HEK293 (cell line): Measurements from ENCODE around the gene AATF.

Experiments used
- CTCF ChIA-PET: fragments of 350-600 bp; formaldehyde crosslinking; extraction: SDS; loops from one replicate; lab custom pipeline; 2021; ENCODE audit warnings: antibody characterized with exemption; lab: Yijun Ruan, JAX
- POLR2A ChIA-PET: fragments of 300-600 bp; formaldehyde crosslinking; extraction: SDS; loops from one replicate; lab custom pipeline; 2020; ENCODE audit warnings: antibody characterized with exemption, inconsistent platforms; lab: Yijun Ruan, JAX
- H3K27ac ChIP-seq: fragments of 200-500 bp; sonication (Bioruptor generic); 2 replicates; pipeline ENCODE4 v1.5.1; 2014; ENCODE audit warnings: low read depth, low read length, control low read depth, inconsistent platforms; ENCODE audit errors: extremely low read depth
- H3K36me3 ChIP-seq, 2 experiments: fragments of 200-500 bp in 1 of 2; sonication (Bioruptor generic) in 1 of 2; 1 replicate in 1 of 2; 2 replicates in 1 of 2; pipeline ENCODE4 v1.5.1; 2014 to 2017; ENCODE audit warnings: inconsistent platforms in 2 of 2, low read length in 2 of 2; ENCODE audit not compliant: control insufficient read depth in 2 of 2, insufficient read depth in 1 of 2
- H3K4me1 ChIP-seq: fragments of 200-500 bp; sonication (Bioruptor generic); 2 replicates; pipeline ENCODE4 v1.5.1; 2014; ENCODE audit warnings: mild to moderate bottlenecking, low read length, inconsistent platforms; ENCODE audit not compliant: control insufficient read depth, insufficient read depth
- H3K4me3 ChIP-seq: 2 replicates; pipeline ENCODE4 v1.5.1; 2011; ENCODE audit warnings: low read depth, mild to moderate bottlenecking, control low read depth, low read length, moderate library complexity
- H3K9me3 ChIP-seq: fragments of 200-500 bp; sonication (Bioruptor generic); 2 replicates; pipeline ENCODE4 v1.5.1; 2014; ENCODE audit warnings: low read depth, low read length, inconsistent platforms; ENCODE audit not compliant: control insufficient read depth, insufficient read depth
- HOXD13 ChIP-seq: sonication (generic); formaldehyde crosslinking; IDR thresholded peaks from 2 replicates; pipeline ENCODE4 v1.8.0; 2022; ENCODE audit warnings: missing genetic modification reagents, borderline replicate concordance
- OVOL3 ChIP-seq: fragments of 450-650 bp; formaldehyde crosslinking; IDR thresholded peaks from 2 replicates; pipeline ENCODE4 v1.5.1; 2016; ENCODE audit warnings: missing biosample characterization, missing genetic modification characterization
- PRDM4 ChIP-seq: fragments of 450-650 bp; formaldehyde crosslinking; IDR thresholded peaks from 2 replicates; pipeline ENCODE4 v1.5.1; 2017; ENCODE audit warnings: missing biosample characterization, missing genetic modification characterization
- REPIN1 ChIP-seq: fragments of 450-650 bp; formaldehyde crosslinking; IDR thresholded peaks from 2 replicates; pipeline ENCODE4 v1.5.1; 2017; ENCODE audit warnings: missing biosample characterization, missing genetic modification characterization, low read depth
- SCRT1 ChIP-seq: fragments of 450-650 bp; formaldehyde crosslinking; IDR thresholded peaks from 2 replicates; pipeline ENCODE4 v1.5.1; 2016; ENCODE audit warnings: missing biosample characterization, missing genetic modification characterization, borderline replicate concordance
- SCRT2 ChIP-seq: fragments of 450-650 bp; formaldehyde crosslinking; IDR thresholded peaks from 2 replicates; pipeline ENCODE4 v1.5.1; 2016; ENCODE audit warnings: missing biosample characterization, missing genetic modification characterization
- TRIM28 ChIP-seq: IDR thresholded peaks from 2 replicates; pipeline ENCODE4 v1.6.1; 2011; ENCODE audit warnings: low read length, control low read depth, borderline replicate concordance
- ZBTB17 ChIP-seq: fragments of 450-650 bp; formaldehyde crosslinking; IDR thresholded peaks from 2 replicates; pipeline ENCODE4 v1.5.1; 2016; ENCODE audit warnings: missing biosample characterization, missing genetic modification characterization
- ZNF133 ChIP-seq: fragments of 450-650 bp; formaldehyde crosslinking; IDR thresholded peaks from 2 replicates; pipeline ENCODE4 v1.5.1; 2016; ENCODE audit warnings: missing biosample characterization, missing genetic modification characterization
- ZNF138 ChIP-seq: fragments of 450-650 bp; formaldehyde crosslinking; IDR thresholded peaks from 2 replicates; pipeline ENCODE4 v1.5.1; 2016; ENCODE audit warnings: missing biosample characterization, missing genetic modification characterization, borderline replicate concordance
- ZNF155 ChIP-seq: fragments of 450-650 bp; formaldehyde crosslinking; IDR thresholded peaks from 2 replicates; pipeline ENCODE4 v1.5.1; 2016; ENCODE audit warnings: missing biosample characterization, missing genetic modification characterization
- ZNF18 ChIP-seq: fragments of 450-650 bp; formaldehyde crosslinking; IDR thresholded peaks from 2 replicates; pipeline ENCODE4 v1.5.1; 2016; ENCODE audit warnings: missing biosample characterization, missing genetic modification characterization
- ZNF341 ChIP-seq: fragments of 450-650 bp; formaldehyde crosslinking; IDR thresholded peaks from 2 replicates; pipeline ENCODE4; 2016; ENCODE audit warnings: low read depth, missing biosample characterization, missing genetic modification characterization
- ZNF394 ChIP-seq: fragments of 450-650 bp; formaldehyde crosslinking; IDR thresholded peaks from 2 replicates; pipeline ENCODE4 v1.5.1; 2016; ENCODE audit warnings: missing biosample characterization, missing genetic modification characterization, mild to moderate bottlenecking, moderate library complexity, borderline replicate concordance
- ZNF488 ChIP-seq: fragments of 450-650 bp; formaldehyde crosslinking; IDR thresholded peaks from 2 replicates; pipeline ENCODE4 v1.5.1; 2016; ENCODE audit warnings: missing biosample characterization, missing genetic modification characterization
- ZNF600 ChIP-seq: fragments of 450-650 bp; formaldehyde crosslinking; IDR thresholded peaks from 2 replicates; pipeline ENCODE4 v1.5.1; 2016; ENCODE audit warnings: missing biosample characterization, missing genetic modification characterization
- ZNF664 ChIP-seq: fragments of 450-650 bp; formaldehyde crosslinking; IDR thresholded peaks from 2 replicates; pipeline ENCODE4 v1.5.1; 2016; ENCODE audit warnings: missing biosample characterization, missing genetic modification characterization
- ZNF670 ChIP-seq: fragments of 450-650 bp; formaldehyde crosslinking; IDR thresholded peaks from 2 replicates; pipeline ENCODE4 v1.5.1; 2016; ENCODE audit warnings: missing biosample characterization, missing genetic modification characterization, low read depth
- ZNF791 ChIP-seq: fragments of 450-650 bp; formaldehyde crosslinking; IDR thresholded peaks from 2 replicates; pipeline ENCODE4 v1.5.1; 2016; ENCODE audit warnings: missing biosample characterization, missing genetic modification characterization
- ZNF830 ChIP-seq: fragments of 450-650 bp; IDR thresholded peaks from 2 replicates; pipeline ENCODE4 v1.5.0; 2018; ENCODE audit warnings: missing biosample characterization, missing genetic modification characterization, low read depth, mild to moderate bottlenecking, moderate library complexity

AATF gene

GRCh38 chr17:37082985-37083384, 134.2 kb downstream of the AATF start:
- Histone ChIP-seq H3K27ac (no peak overlapping the region), H3K4me3 (no peak overlapping the region), H3K36me3 (peaks cover 0 to 34% of the 10 kb centered on the region in 2 experiments; a peak in 2 of 3 replicates), H3K4me1 (no peaks in the 10 kb centered on the region), H3K9me3 (no peaks in the 10 kb centered on the region; the same call in 1 of the 2 replicates)
- TF ChIP-seq ZNF341 (tag by site-specific recombination) = no peak
- no peak for TF ChIP-seq ZNF670 (tag by site-specific recombination)
- no peak for TF ChIP-seq ZNF488 (tag by site-specific recombination)
- TF ChIP-seq TRIM28 = no peak
- TF ChIP-seq ZNF791 (tag by site-specific recombination) = no peak
- no peak for TF ChIP-seq ZBTB17 (tag by site-specific recombination)
- CTCF ChIA-PET = interaction anchor here (0.6 to 0.7 kb wide), 3 partner anchors 35 to 458 kb away, joined by 3 read pairs; no protein-coding TSS in a partner anchor
- POLR2A ChIA-PET = no interaction called here

- no peak for TF ChIP-seq REPIN1
- no peak for TF ChIP-seq PRDM4 (tag by site-specific recombination)
- TF ChIP-seq SCRT2 = peak; percentile 96
- TF ChIP-seq ZNF133 (tag by site-specific recombination) = no peak
- TF ChIP-seq ZNF138 (tag by site-specific recombination) = no peak
- TF ChIP-seq HOXD13 (CRISPR knock-in tag) = no peak
- peak; percentile 94 for TF ChIP-seq SCRT1 (tag by site-specific recombination)
- no peak for TF ChIP-seq ZNF394 (tag by site-specific recombination)
- no peak for TF ChIP-seq ZNF830 (tag by site-specific recombination)
- TF ChIP-seq OVOL3 = no peak
- TF ChIP-seq ZNF791 (tag by site-specific recombination) = no peak
- TF ChIP-seq ZNF600 (tag by site-specific recombination) = no peak
- no peak for TF ChIP-seq ZNF18 (tag by site-specific recombination)
- no peak for TF ChIP-seq ZNF155
- TF ChIP-seq ZNF664 (tag by site-specific recombination) = no peak
- POLR2A ChIA-PET = no interaction called here
These were observed 134.7 kb downstream of the AATF start for GRCh38 chr17:37083456-37083855.

More at GRCh38 chr17:37083456-37083855, 134.7 kb downstream of the AATF start:
- Histone ChIP-seq H3K36me3 (peaks cover 0 to 38% of the 10 kb centered on the region in 2 experiments; a peak in 2 of 3 replicates), H3K4me1 (no peaks in the 10 kb centered on the region), H3K27ac (no peak overlapping the region), H3K9me3 (no peaks in the 10 kb centered on the region; the same call in 1 of the 2 replicates), H3K4me3 (no peak overlapping the region)
- CTCF ChIA-PET = interaction anchor here (0.7 kb wide), 1 partner anchor 36 kb away, joined by 3 read pairs; no protein-coding TSS in a partner anchor
